Central memory CD8-positive, alpha-beta T cell (primary cell): ENCODE measurements around the gene CES4A.
"Not testable (repeated sequence)": the region's sequence is repeated elsewhere in the genome, so short reads cannot be mapped to it uniquely, and the experiment has no call there.

Experiments used
- ATAC-seq: fragments of 150-1000 bp; cut with Tn5 transposase; replicated peaks from 2 replicates; pipeline ENCODE4 v1.10.0; 2022; ENCODE audit warnings: mild to moderate bottlenecking, moderate FRiP score, moderate number of reproducible peaks; ENCODE audit not compliant: poor library complexity, severe bottlenecking; ENCODE audit errors: extremely low read depth
- DNase-seq, 2 donors: peaks; one replicate each; pipeline ENCODE4 v3.0.0; 2021; ENCODE audit warnings: low spot score in 2 of 2
- H3K27ac Mint-ChIP-seq: one replicate; pipeline ENCODE4 v1.8.0; 2022; ENCODE audit warnings: low read depth, mild to moderate bottlenecking, moderate library complexity, mixed read lengths
- H3K27me3 Mint-ChIP-seq: one replicate; pipeline ENCODE4 v1.8.0; 2022; ENCODE audit warnings: mixed read lengths
- H3K36me3 Mint-ChIP-seq: one replicate; pipeline ENCODE4 v1.8.0; 2022; ENCODE audit warnings: mild to moderate bottlenecking, moderate library complexity, mixed read lengths; ENCODE audit not compliant: insufficient read depth
- H3K4me1 Mint-ChIP-seq: one replicate; pipeline ENCODE4 v1.8.0; 2022; ENCODE audit warnings: mixed read lengths
- H3K4me3 Mint-ChIP-seq: one replicate; pipeline ENCODE4 v1.8.0; 2022; ENCODE audit warnings: mild to moderate bottlenecking, moderate library complexity, mixed read lengths
- H3K9me3 Mint-ChIP-seq: one replicate; pipeline ENCODE4 v1.8.0; 2022; ENCODE audit warnings: mixed read lengths

CES4A gene

GRCh38 chr16:67030221-67030962 is 42.0 kb downstream of the CES4A start:
- Mint-ChIP-seq H3K9me3 (no peaks in the 10 kb centered on the region), H3K27ac (peak overlapping the region; percentile 74), H3K4me3 (peak overlapping the region; percentile 83), H3K36me3 (peaks cover 28% of the 10 kb centered on the region), H3K4me1 (peaks cover 34% of the 10 kb centered on the region), H3K27me3 (no peaks in the 10 kb centered on the region)
- ATAC-seq, result no peak
- DNase-seq, result no peak

- H3K36me3 Mint-ChIP-seq, result peaks cover 30% of the 10 kb centered on the region
- ATAC-seq (no peak), DNase-seq (no peak)
- H3K27ac Mint-ChIP-seq, result no peak overlapping the region
- H3K4me1 Mint-ChIP-seq, result peaks cover 49% of the 10 kb centered on the region
- peak overlapping the region; percentile 12 for H3K4me3 Mint-ChIP-seq
- H3K9me3 Mint-ChIP-seq, result no peaks in the 10 kb centered on the region
- H3K27me3 Mint-ChIP-seq, result no peaks in the 10 kb centered on the region
These were observed 46.1 kb downstream of the CES4A start for GRCh38 chr16:67034487-67034886.

- Mint-ChIP-seq H3K27me3 (no peaks in the 10 kb centered on the region), H3K27ac (no peak overlapping the region), H3K36me3 (peaks cover 31% of the 10 kb centered on the region), H3K9me3 (no peaks in the 10 kb centered on the region), H3K4me3 (no peak overlapping the region), H3K4me1 (peaks cover 49% of the 10 kb centered on the region)
- DNase-seq, result no peak
- no peak for ATAC-seq
These were observed 47.0 kb downstream of the CES4A start for GRCh38 chr16:67035364-67035763.

GRCh38 chr16:67036323-67036741 is 47.9 kb downstream of the CES4A start:
- Mint-ChIP-seq H3K4me1 (peaks cover 53% of the 10 kb centered on the region), H3K27ac (no peak overlapping the region), H3K27me3 (no peaks in the 10 kb centered on the region), H3K4me3 (no peak overlapping the region), H3K36me3 (peaks cover 31% of the 10 kb centered on the region), H3K9me3 (no peaks in the 10 kb centered on the region)
- no peak for ATAC-seq
- DNase-seq, result no peak

GRCh38 chr16:67039260-67040020 is 51.1 kb downstream of the CES4A start:
- H3K36me3 Mint-ChIP-seq, result peaks cover 34% of the 10 kb centered on the region
- no peak overlapping the region for H3K4me3 Mint-ChIP-seq
- ATAC-seq (no peak), DNase-seq (no peak)
- no peaks in the 10 kb centered on the region for H3K9me3 Mint-ChIP-seq
- H3K27ac Mint-ChIP-seq, result no peak overlapping the region
- peaks cover 51% of the 10 kb centered on the region for H3K4me1 Mint-ChIP-seq
- H3K27me3 Mint-ChIP-seq, result no peaks in the 10 kb centered on the region

GRCh38 chr16:67040166-67040565 is 51.8 kb downstream of the CES4A start:
- peaks cover 33% of the 10 kb centered on the region for H3K36me3 Mint-ChIP-seq
- H3K27me3 Mint-ChIP-seq, result no peaks in the 10 kb centered on the region
- H3K4me1 Mint-ChIP-seq, result peaks cover 43% of the 10 kb centered on the region
- H3K4me3 Mint-ChIP-seq, result no peak overlapping the region
- ATAC-seq (no peak), DNase-seq (no peak)
- no peaks in the 10 kb centered on the region for H3K9me3 Mint-ChIP-seq
- peak overlapping the region; percentile 75 for H3K27ac Mint-ChIP-seq

GRCh38 chr16:67040906-67041305 is 52.5 kb downstream of the CES4A start:
- Mint-ChIP-seq H3K27ac (peak overlapping the region; percentile 75), H3K27me3 (no peaks in the 10 kb centered on the region), H3K4me3 (no peak overlapping the region), H3K4me1 (peaks cover 37% of the 10 kb centered on the region), H3K36me3 (peaks cover 31% of the 10 kb centered on the region), H3K9me3 (no peaks in the 10 kb centered on the region)
- DNase-seq (no peak), ATAC-seq (no peak)

- peaks cover 32% of the 10 kb centered on the region for H3K36me3 Mint-ChIP-seq
- H3K27me3 Mint-ChIP-seq, ATAC-seq: not testable (repeated sequence)
These were observed 53.1 kb downstream of the CES4A start for GRCh38 chr16:67041520-67041919.

GRCh38 chr16:67043420-67043819 is 55.0 kb downstream of the CES4A start:
- no peak for ATAC-seq
- Mint-ChIP-seq H3K27me3 (no peaks in the 10 kb centered on the region), H3K27ac (no peak overlapping the region), H3K4me1 (peaks cover 36% of the 10 kb centered on the region), H3K36me3 (peaks cover 26% of the 10 kb centered on the region), H3K4me3 (no peak overlapping the region), H3K9me3 (no peaks in the 10 kb centered on the region)
- DNase-seq, result no peak

More at GRCh38 chr16:67041520-67041919, 53.1 kb downstream of the CES4A start:
- H3K4me3 Mint-ChIP-seq, H3K27ac Mint-ChIP-seq, H3K9me3 Mint-ChIP-seq, DNase-seq: not testable (repeated sequence)
- H3K4me1 Mint-ChIP-seq, result peaks cover 35% of the 10 kb centered on the region

GRCh38 chr16:67050796-67051195 is 62.4 kb downstream of the CES4A start:
- no peak for ATAC-seq
- H3K9me3 Mint-ChIP-seq, result no peaks in the 10 kb centered on the region
- peaks cover 19% of the 10 kb centered on the region for H3K36me3 Mint-ChIP-seq
- H3K27ac Mint-ChIP-seq, result no peak overlapping the region
- no peak for DNase-seq
- H3K4me3 Mint-ChIP-seq, result no peak overlapping the region
- peaks cover 41% of the 10 kb centered on the region for H3K4me1 Mint-ChIP-seq
- H3K27me3 Mint-ChIP-seq, result no peaks in the 10 kb centered on the region

GRCh38 chr16:67052399-67052798 is 64.0 kb downstream of the CES4A start:
- Mint-ChIP-seq H3K4me1 (peaks cover 43% of the 10 kb centered on the region), H3K27me3 (no peaks in the 10 kb centered on the region), H3K27ac (peak overlapping the region; percentile 93), H3K9me3 (no peaks in the 10 kb centered on the region), H3K36me3 (peaks cover 15% of the 10 kb centered on the region), H3K4me3 (peak overlapping the region; percentile 80)
- ATAC-seq (peak; percentile 19), DNase-seq (no peak)

GRCh38 chr16:67053767-67054334 is 65.5 kb downstream of the CES4A start:
- H3K27ac Mint-ChIP-seq, result peak overlapping the region; percentile 93
- no peak for DNase-seq
- peaks cover 43% of the 10 kb centered on the region for H3K4me1 Mint-ChIP-seq
- peak; percentile 19 for ATAC-seq
- peaks cover 14% of the 10 kb centered on the region for H3K36me3 Mint-ChIP-seq
- H3K4me3 Mint-ChIP-seq, result peak overlapping the region; percentile 80
- no peaks in the 10 kb centered on the region for H3K27me3 Mint-ChIP-seq
- H3K9me3 Mint-ChIP-seq, result no peaks in the 10 kb centered on the region
